K562 (cell line): ENCODE data around the gene MED13L. TPM values are rescaled to one million over a fixed set of nuclear protein-coding genes. Genes with fewer than 3 reads are reported as not detected.

Source experiments
- ATAC-seq: fragments of 200-7000 bp; cut with Tn5 transposase; 3 replicates; pipeline ENCODE4 v1.9.1; 2020; ENCODE audit warnings: moderate library complexity
- BruUV-seq: library from RNA; stranded (reverse); fragments of 400-500 nt; replicated peaks from 2 replicates; lab custom pipeline; 2021; lab: Mats Ljungman, UMichigan
- CTCF ChIA-PET: fragments of 300-600 bp; formaldehyde crosslinking; extraction: SDS; loops from one replicate; lab custom pipeline; 2021; ENCODE audit warnings: low intra/inter-chr PET ratio; lab: Yijun Ruan, JAX
- POLR2A ChIA-PET: fragments of 300-600, 350-650 bp; sonication (Branson Sonifier 250); formaldehyde crosslinking; extraction: SDS; loops from one replicate; lab custom pipeline; 2021; ENCODE audit warnings: antibody characterized with exemption, inconsistent platforms; lab: Yijun Ruan, JAX
- DNase-seq, 4 experiments: peaks; one replicate each; pipeline versions ENCODE4 v3.0.0 to v3.0.0-alpha.2; 2011 to 2018; ENCODE audit warnings: low spot score in 3 of 4, mixed read lengths in 3 of 4; ENCODE audit errors: extremely low read depth in 1 of 4
- FAIRE-seq: peaks from 2 replicates; lab custom pipeline; 2011; peaks lifted over from hg19 to GRCh38; lab: Jason Lieb, UNC
- H2AFZ ChIP-seq: 2 replicates; pipeline ENCODE4 v1.6.0; 2011; ENCODE audit warnings: low read depth, low read length, control low read depth, inconsistent platforms
- H3K27ac ChIP-seq: fragments of 200-600 bp; 3 replicates; pipeline ENCODE4 v1.8.0; 2011; ENCODE audit warnings: low read depth, mild to moderate bottlenecking, control low read depth, inconsistent platforms, low read length, moderate library complexity, mixed read lengths; ENCODE audit errors: extremely low read depth
- H3K27me3 ChIP-seq, 2 experiments: fragments of 300-600 bp in 1 of 2; 2 replicates in 1 of 2; 3 replicates in 1 of 2; pipeline versions ENCODE4 v1.6.0 to v1.8.0; 2011; ENCODE audit warnings: inconsistent platforms in 2 of 2, low read length in 2 of 2, mild to moderate bottlenecking in 1 of 2, mixed read lengths in 1 of 2, moderate library complexity in 1 of 2; ENCODE audit not compliant: control insufficient read depth in 2 of 2, insufficient read depth in 2 of 2
- H3K36me3 ChIP-seq: fragments of 300-600 bp; 3 replicates; pipeline ENCODE4 v1.8.0; 2011; ENCODE audit warnings: mild to moderate bottlenecking, low read length, inconsistent platforms; ENCODE audit not compliant: control insufficient read depth, insufficient read depth
- H3K4me1 ChIP-seq, 2 experiments: fragments of 200-600 bp in 1 of 2; replicated peaks in 1 of 2; 2 replicates in 1 of 2; 3 replicates in 1 of 2; pipeline versions ENCODE4 v1.5.1 to v1.8.0; 2011; ENCODE audit warnings: inconsistent platforms in 2 of 2, low read length in 2 of 2, mild to moderate bottlenecking in 1 of 2, mixed read lengths in 1 of 2, moderate library complexity in 1 of 2; ENCODE audit not compliant: control insufficient read depth in 2 of 2, insufficient read depth in 2 of 2
- H3K4me2 ChIP-seq: 2 replicates; pipeline ENCODE4 v1.6.1; 2011; ENCODE audit warnings: low read length, control low read depth, inconsistent platforms, mixed read lengths; ENCODE audit not compliant: insufficient read depth
- H3K4me3 ChIP-seq: fragments of 200-600 bp; sonication (generic), shearing (Covaris generic); 2 replicates; pipeline ENCODE4 v1.5.1; 2016; ENCODE audit warnings: control low read depth, inconsistent platforms
- H3K79me2 ChIP-seq: fragments of 200-600 bp; 3 replicates; pipeline ENCODE4 v1.8.0; 2011; ENCODE audit warnings: low read length, inconsistent platforms; ENCODE audit not compliant: control insufficient read depth, insufficient read depth
- H3K9ac ChIP-seq, 2 experiments: 2 replicates each; pipeline versions ENCODE4 v1.6.0 to v1.6.1; 2011; ENCODE audit warnings: low read depth in 2 of 2, low read length in 2 of 2, control low read depth in 1 of 2, inconsistent platforms in 1 of 2, mild to moderate bottlenecking in 1 of 2, mixed read lengths in 1 of 2; ENCODE audit not compliant: insufficient read depth in 1 of 2
- H3K9me1 ChIP-seq: one replicate; pipeline ENCODE4 v1.6.0; 2011; ENCODE audit warnings: inconsistent platforms, mild to moderate bottlenecking, low read length, moderate library complexity; ENCODE audit not compliant: control insufficient read depth, insufficient read depth
- H3K9me3 ChIP-seq: replicated peaks from 2 replicates; pipeline ENCODE4 v1.5.1; 2011; ENCODE audit warnings: low read depth, low read length, inconsistent platforms; ENCODE audit not compliant: control insufficient read depth, insufficient read depth
- H4K20me1 ChIP-seq: replicated peaks from 2 replicates; pipeline ENCODE4 v1.6.1; 2011; ENCODE audit warnings: low read length, inconsistent platforms, mixed read lengths; ENCODE audit not compliant: control insufficient read depth, insufficient read depth
- ESRRA ChIP-seq: fragments of 450-650 bp; IDR thresholded peaks from 2 replicates; pipeline ENCODE4 v1.6.1; 2014; ENCODE audit warnings: low read depth, mild to moderate bottlenecking, moderate library complexity, borderline replicate concordance
- FOXJ3 ChIP-seq: sonication (generic); formaldehyde crosslinking; IDR thresholded peaks from 2 replicates; pipeline ENCODE4 v1.4.0; 2020; ENCODE audit warnings: mild to moderate bottlenecking, missing genetic modification reagents
- HMG20A ChIP-seq: fragments of 450-650 bp; formaldehyde crosslinking; conservative IDR thresholded peaks from 2 replicates; pipeline ENCODE4 v1.4.0; 2020; ENCODE audit warnings: mild to moderate bottlenecking, mixed read lengths
- MEIS2 ChIP-seq: fragments of 450-650 bp; IDR thresholded peaks from 2 replicates; pipeline ENCODE4 v1.6.1; 2014; ENCODE audit warnings: mild to moderate bottlenecking; ENCODE audit not compliant: partially characterized antibody
- MITF ChIP-seq: IDR thresholded peaks from 2 replicates; pipeline ENCODE4 v1.6.1; 2014; ENCODE audit warnings: antibody characterized with exemption
- ZNF121 ChIP-seq: sonication (generic); formaldehyde crosslinking; conservative IDR thresholded peaks from 2 replicates; pipeline ENCODE4 v1.8.0; 2022; ENCODE audit warnings: missing genetic modification reagents
- ZNF133 ChIP-seq: fragments of 250-450 bp; sonication (Bioruptor Pico); IDR thresholded peaks from 2 replicates; pipeline ENCODE4 v1.4.0; 2020; ENCODE audit warnings: mild to moderate bottlenecking
- WGBS: fragments of 100-300 bp; shearing (Covaris generic); methylation state at CpG from one replicate; pipeline ENCODE4 v1.1.6; 2016; ENCODE audit warnings: low coverage, mixed read lengths; ENCODE audit not compliant: insufficient coverage; ENCODE audit errors: missing lambda C conversion rate; 5-methylcytosine and 5-hydroxymethylcytosine counted together
- in situ Hi-C: fragments of 300-500 bp; cut with MboI; formaldehyde crosslinking; loops from 4 replicates; pipeline ENCODE4 v1.15.0; 2018; ENCODE audit warnings: inconsistent platforms, mixed read lengths
- intact Hi-C: fragments of 100-400 bp; cut with micrococcal nuclease; formaldehyde crosslinking; loops from 2 replicates; pipeline ENCODE4 v1.14.2; 2022
- polyA plus RNA-seq, 8 experiments: library from polyadenylated mRNA; depleted of rRNA in 4 of 8; stranded (reverse) in 5 of 8; unstranded in 3 of 8; fragments of >200 nt; fragmentation: Nextera tagmentation in 2 of 8; fragmentation: Illumina TruSeq in 1 of 8; extraction: Ambion mirVana in 2 of 8; extraction: Trizol in 1 of 8; gene quantifications; 2 replicates each; pipeline versions ENCODE4 v1.2.1 to v1.2.3, GENCODE V29; 2011 to 2014; ENCODE audit warnings: inconsistent platforms in 1 of 8, missing spikeins in 1 of 8
- total RNA-seq, 7 experiments: library from RNA; depleted of rRNA in 6 of 7; stranded (reverse); fragments of >200 nt in 6 of 7; fragmentation: Illumina TruSeq in 2 of 7; extraction: Trizol in 2 of 7; gene quantifications; 2 replicates each; pipeline versions ENCODE4 v1.2.1 to v1.2.3, GENCODE V29; 2011 to 2021; ENCODE audit warnings: low replicate concordance in 1 of 7

Gene MED13L
- total and polyA plus RNA-seq, 9 of the 15 experiments (the other 6 are each of a cell fraction or from before 2014, with no cell fraction given): 13.4 to 90.3 (median 36.9) TPM

GRCh38 chr12:116166306-116166705 is 111.2 kb downstream of the MED13L start:
- Histone ChIP-seq H3K9ac (no peak overlapping the region), H2AFZ (no peak overlapping the region), H4K20me1 (peaks cover 9% of the 10 kb centered on the region; the same call in 1 of the 2 replicates), H3K79me2 (peaks cover 100% of the 10 kb centered on the region), H3K9me3 (no peaks in the 10 kb centered on the region), H3K4me1 (peaks cover 8 to 37% of the 10 kb centered on the region in 2 experiments), H3K27ac (no peak overlapping the region), H3K36me3 (no peaks in the 10 kb centered on the region), H3K9me1 (no peaks in the 10 kb centered on the region), H3K4me2 (no peak overlapping the region), H3K4me3 (no peak overlapping the region), H3K27me3 (no peaks in the 10 kb centered on the region)
- FAIRE-seq: no peak
- WGBS: 45% methylated on average over 5 of the region's 5 CpGs
- POLR2A ChIA-PET: interaction anchor here (3.0 kb wide), 1 partner anchor 10 kb away, joined by 15 read pairs; no protein-coding TSS in a partner anchor
- intact Hi-C loops: no loop called here
- DNase-seq: no peak
- in situ Hi-C loops: no loop called here
- no peak for ATAC-seq
- TF ChIP-seq HMG20A (no peak), ESRRA (no peak), MEIS2 (no peak), FOXJ3 (CRISPR knock-in tag) (no peak), MITF (no peak), ZNF121 (0 out of 2 replicates have a peak, but pooled peaks have one; percentile 17), ZNF133 (no peak)
- CTCF ChIA-PET: no interaction called here
- BruUV-seq: no TSS peak
